SK-N-SH (cell line): Measurements from ENCODE around the gene NOSTRIN. TPM values are rescaled to one million over a fixed set of nuclear protein-coding genes. Genes with fewer than 3 reads are reported as not detected.

Experiments used
- CTCF ChIA-PET: fragments of 300-600, 350-600 bp; formaldehyde crosslinking; extraction: SDS; loops from one replicate; lab custom pipeline; 2021; lab: Yijun Ruan, JAX
- POLR2A ChIA-PET: fragments of 350-600 bp; sonication (Branson Sonifier 250); formaldehyde crosslinking; extraction: SDS; loops from one replicate; lab custom pipeline; 2020; ENCODE audit warnings: antibody characterized with exemption, inconsistent platforms; lab: Yijun Ruan, JAX
- DNase-seq: peaks from one replicate; pipeline ENCODE4 v3.0.0; 2012
- H2AFZ ChIP-seq: fragments of 200-600 bp; sonication (generic); 2 replicates; pipeline ENCODE4 v1.8.1; 2016; ENCODE audit warnings: antibody characterized with exemption, mild to moderate bottlenecking, low read depth
- H3F3A ChIP-seq: fragments of 200-600 bp; sonication (generic); replicated peaks from 2 replicates; pipeline ENCODE3; 2016; ENCODE audit warnings: antibody characterized with exemption, mild to moderate bottlenecking; ENCODE audit not compliant: insufficient read depth
- H3K27ac ChIP-seq, 2 experiments: fragments of 200-500 bp in 1 of 2; fragments of 200-600 bp in 1 of 2; sonication (Bioruptor generic) in 1 of 2; sonication (generic), shearing (Covaris generic) in 1 of 2; 2 replicates each; pipeline versions ENCODE4 v1.5.1 to v1.6.1; 2014 to 2016; ENCODE audit warnings: low read depth in 2 of 2, inconsistent platforms in 1 of 2, low read length in 1 of 2, mild to moderate bottlenecking in 1 of 2, mixed read lengths in 1 of 2
- H3K27me3 ChIP-seq: fragments of 200-600 bp; sonication (generic), shearing (Covaris generic); 2 replicates; pipeline ENCODE4 v1.6.1; 2016; ENCODE audit warnings: mixed run types; ENCODE audit not compliant: insufficient read depth
- H3K36me3 ChIP-seq, 2 experiments: fragments of 200-500 bp in 1 of 2; fragments of 200-600 bp in 1 of 2; sonication (Bioruptor generic) in 1 of 2; sonication (generic) in 1 of 2; replicated peaks in 1 of 2; 2 replicates each; pipeline versions ENCODE3 to v1.5.1; 2014 to 2016; ENCODE audit warnings: low read length in 1 of 2, mild to moderate bottlenecking in 1 of 2; ENCODE audit not compliant: insufficient read depth in 2 of 2, control insufficient read depth in 1 of 2
- H3K4me1 ChIP-seq, 2 experiments: fragments of 200-500 bp in 1 of 2; fragments of 200-600 bp in 1 of 2; sonication (Bioruptor generic) in 1 of 2; sonication (generic), shearing (Covaris generic) in 1 of 2; 2 replicates each; pipeline versions ENCODE4 v1.5.1 to v1.6.1; 2014 to 2016; ENCODE audit warnings: low read depth in 1 of 2, low read length in 1 of 2, mixed run types in 1 of 2; ENCODE audit not compliant: insufficient read depth in 2 of 2, control insufficient read depth in 1 of 2
- H3K4me2 ChIP-seq: fragments of 200-600 bp; sonication (generic), shearing (Covaris generic); 2 replicates; pipeline ENCODE4 v1.6.1; 2017; ENCODE audit warnings: mixed run types
- H3K4me3 ChIP-seq, 2 experiments: fragments of 200-500 bp in 1 of 2; fragments of 200-600 bp in 1 of 2; sonication (Bioruptor generic) in 1 of 2; sonication (generic), shearing (Covaris generic) in 1 of 2; 2 replicates each; pipeline versions ENCODE4 v1.5.1 to v1.8.1; 2014 to 2016; ENCODE audit warnings: low read depth in 2 of 2, inconsistent platforms in 1 of 2, low read length in 1 of 2, mild to moderate bottlenecking in 1 of 2, mixed read lengths in 1 of 2, moderate library complexity in 1 of 2
- H3K79me2 ChIP-seq: fragments of 200-600 bp; sonication (generic); 2 replicates; pipeline ENCODE4 v1.8.1; 2017; ENCODE audit warnings: mild to moderate bottlenecking; ENCODE audit not compliant: insufficient read depth
- H3K9ac ChIP-seq: fragments of 200-600 bp; sonication (generic); 2 replicates; pipeline ENCODE4 v1.6.1; 2017; ENCODE audit warnings: mixed run types
- H3K9me2 ChIP-seq: fragments of 200-600 bp; sonication (generic); 2 replicates; pipeline ENCODE4 v1.6.1; 2017; ENCODE audit warnings: mixed run types
- H3K9me3 ChIP-seq: fragments of 200-600 bp; sonication (generic); 2 replicates; pipeline ENCODE4 v1.6.1; 2017; ENCODE audit warnings: mixed run types, mild to moderate bottlenecking, moderate library complexity
- H4K20me1 ChIP-seq: fragments of 200-600 bp; sonication (generic); 2 replicates; pipeline ENCODE4 v1.6.1; 2017; ENCODE audit warnings: mild to moderate bottlenecking, mixed run types; ENCODE audit not compliant: insufficient read depth
- ELF1 ChIP-seq: IDR thresholded peaks from 2 replicates; pipeline ENCODE4 v1.4.0; 2012
- FOSL2 ChIP-seq: IDR thresholded peaks from 2 replicates; pipeline ENCODE4 v1.4.0; 2012; ENCODE audit warnings: low read depth, mild to moderate bottlenecking, moderate library complexity, borderline replicate concordance
- FOXJ3 ChIP-seq: sonication (generic); formaldehyde crosslinking; IDR thresholded peaks from 2 replicates; pipeline ENCODE4 v1.5.1; 2020; ENCODE audit warnings: mild to moderate bottlenecking, missing genetic modification reagents
- FOXM1 ChIP-seq: IDR thresholded peaks from 2 replicates; pipeline ENCODE4 v1.4.0; 2012; ENCODE audit warnings: low read depth, mild to moderate bottlenecking
- GATA2 ChIP-seq: sonication (generic); formaldehyde crosslinking; IDR thresholded peaks from 2 replicates; pipeline ENCODE4 v1.5.0; 2020; ENCODE audit warnings: mild to moderate bottlenecking, missing genetic modification reagents
- JUND ChIP-seq: IDR thresholded peaks from 2 replicates; pipeline ENCODE4 v1.4.0; 2012
- MAX ChIP-seq: IDR thresholded peaks from 2 replicates; pipeline ENCODE4 v1.4.0; 2012; ENCODE audit warnings: low read depth
- MEF2A ChIP-seq: IDR thresholded peaks from 2 replicates; pipeline ENCODE4 v1.4.0; 2012; ENCODE audit warnings: low read depth, borderline replicate concordance
- POLR2AphosphoS5 ChIP-seq: IDR thresholded peaks from 2 replicates; pipeline ENCODE4 v1.6.1; 2012; ENCODE audit warnings: low read depth, low read length
- RXRA ChIP-seq: IDR thresholded peaks from 2 replicates; pipeline ENCODE4 v1.4.0; 2012; ENCODE audit warnings: low read depth, mild to moderate bottlenecking, borderline replicate concordance
- SIN3A ChIP-seq: IDR thresholded peaks from 2 replicates; pipeline ENCODE4 v1.6.1; 2012; ENCODE audit warnings: low read depth, mild to moderate bottlenecking, low read length, moderate library complexity, borderline replicate concordance
- TAF1 ChIP-seq: IDR thresholded peaks from 2 replicates; pipeline ENCODE4 v1.6.1; 2012; ENCODE audit warnings: low read depth, mild to moderate bottlenecking, low read length, moderate library complexity, borderline replicate concordance
- TCF12 ChIP-seq: IDR thresholded peaks from 2 replicates; pipeline ENCODE4 v1.4.0; 2012
- TEAD4 ChIP-seq: IDR thresholded peaks from 2 replicates; pipeline ENCODE4 v1.4.0; 2012; ENCODE audit warnings: mild to moderate bottlenecking, borderline replicate concordance; ENCODE audit not compliant: insufficient read depth
- USF2 ChIP-seq: fragments of 150-350 bp; IDR thresholded peaks from 2 replicates; pipeline ENCODE4 v1.6.1; 2017; ENCODE audit warnings: antibody characterized with exemption, low read length, low read depth, borderline replicate concordance
- WGBS: methylation state at CpG from one replicate; pipeline ENCODE4 v1.1.6; 2017; ENCODE audit warnings: low lambda C conversion rate; 5-methylcytosine and 5-hydroxymethylcytosine counted together
- polyA plus RNA-seq, 3 experiments: library from polyadenylated mRNA; depleted of rRNA; stranded (reverse); fragments of >200 nt; gene quantifications; 2 replicates each; pipeline ENCODE4 v1.2.3, GENCODE V29; 2012
- TF ChIP-seq, protein P1 (sequence below): IDR thresholded peaks from 2 replicates; pipeline ENCODE4; 2012
- TF ChIP-seq, protein P2 (sequence below): IDR thresholded peaks from 2 replicates; pipeline ENCODE4 v1.6.1; 2012; ENCODE audit warnings: mild to moderate bottlenecking, low read depth, low read length, moderate library complexity
- TF ChIP-seq, protein P3 (sequence below): IDR thresholded peaks from 2 replicates; pipeline ENCODE4 v1.4.0; 2012; ENCODE audit warnings: low read depth, borderline replicate concordance

The NOSTRIN gene
- polyA plus RNA-seq, 1 of the 3 experiments (the other 2 are of a cell fraction): not detected

DNA sequence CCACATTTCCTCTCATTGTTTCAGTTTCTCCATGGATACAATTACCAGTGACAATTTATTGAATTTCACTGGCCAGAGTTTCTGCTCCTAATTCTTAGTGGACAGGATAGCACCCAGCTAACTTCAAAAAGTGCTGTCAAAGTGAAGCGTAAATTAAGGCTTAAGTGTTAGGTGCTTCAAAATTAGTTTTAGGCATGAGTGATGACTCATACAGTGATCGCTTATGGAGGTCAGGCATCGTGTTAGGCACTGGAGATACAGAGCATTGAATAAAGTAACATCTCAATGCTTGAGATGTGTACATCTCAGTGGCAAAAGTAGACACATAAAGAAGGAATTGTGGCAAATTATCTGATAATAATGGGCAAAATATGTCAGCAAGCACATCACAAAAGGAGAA, 40.8 kb downstream of the NOSTRIN start:
- TF ChIP-seq RXRA (no peak), ELF1 (no peak), FOXJ3 (CRISPR knock-in tag) (no peak), MEF2A (no peak), TCF12 (no peak), GATA2 (no peak), SIN3A (no peak), TAF1 (no peak), FOSL2 (no peak), POLR2AphosphoS5 (no peak), FOXM1 (no peak), USF2 (no peak), JUND (no peak), TEAD4 (no peak), MAX (no peak)
- TF ChIP-seq, protein P1, sequence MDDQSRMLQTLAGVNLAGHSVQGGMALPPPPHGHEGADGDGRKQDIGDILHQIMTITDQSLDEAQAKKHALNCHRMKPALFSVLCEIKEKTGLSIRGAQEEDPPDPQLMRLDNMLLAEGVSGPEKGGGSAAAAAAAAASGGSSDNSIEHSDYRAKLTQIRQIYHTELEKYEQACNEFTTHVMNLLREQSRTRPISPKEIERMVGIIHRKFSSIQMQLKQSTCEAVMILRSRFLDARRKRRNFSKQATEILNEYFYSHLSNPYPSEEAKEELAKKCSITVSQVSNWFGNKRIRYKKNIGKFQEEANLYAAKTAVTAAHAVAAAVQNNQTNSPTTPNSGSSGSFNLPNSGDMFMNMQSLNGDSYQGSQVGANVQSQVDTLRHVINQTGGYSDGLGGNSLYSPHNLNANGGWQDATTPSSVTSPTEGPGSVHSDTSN: no peak
- TF ChIP-seq, protein P2, sequence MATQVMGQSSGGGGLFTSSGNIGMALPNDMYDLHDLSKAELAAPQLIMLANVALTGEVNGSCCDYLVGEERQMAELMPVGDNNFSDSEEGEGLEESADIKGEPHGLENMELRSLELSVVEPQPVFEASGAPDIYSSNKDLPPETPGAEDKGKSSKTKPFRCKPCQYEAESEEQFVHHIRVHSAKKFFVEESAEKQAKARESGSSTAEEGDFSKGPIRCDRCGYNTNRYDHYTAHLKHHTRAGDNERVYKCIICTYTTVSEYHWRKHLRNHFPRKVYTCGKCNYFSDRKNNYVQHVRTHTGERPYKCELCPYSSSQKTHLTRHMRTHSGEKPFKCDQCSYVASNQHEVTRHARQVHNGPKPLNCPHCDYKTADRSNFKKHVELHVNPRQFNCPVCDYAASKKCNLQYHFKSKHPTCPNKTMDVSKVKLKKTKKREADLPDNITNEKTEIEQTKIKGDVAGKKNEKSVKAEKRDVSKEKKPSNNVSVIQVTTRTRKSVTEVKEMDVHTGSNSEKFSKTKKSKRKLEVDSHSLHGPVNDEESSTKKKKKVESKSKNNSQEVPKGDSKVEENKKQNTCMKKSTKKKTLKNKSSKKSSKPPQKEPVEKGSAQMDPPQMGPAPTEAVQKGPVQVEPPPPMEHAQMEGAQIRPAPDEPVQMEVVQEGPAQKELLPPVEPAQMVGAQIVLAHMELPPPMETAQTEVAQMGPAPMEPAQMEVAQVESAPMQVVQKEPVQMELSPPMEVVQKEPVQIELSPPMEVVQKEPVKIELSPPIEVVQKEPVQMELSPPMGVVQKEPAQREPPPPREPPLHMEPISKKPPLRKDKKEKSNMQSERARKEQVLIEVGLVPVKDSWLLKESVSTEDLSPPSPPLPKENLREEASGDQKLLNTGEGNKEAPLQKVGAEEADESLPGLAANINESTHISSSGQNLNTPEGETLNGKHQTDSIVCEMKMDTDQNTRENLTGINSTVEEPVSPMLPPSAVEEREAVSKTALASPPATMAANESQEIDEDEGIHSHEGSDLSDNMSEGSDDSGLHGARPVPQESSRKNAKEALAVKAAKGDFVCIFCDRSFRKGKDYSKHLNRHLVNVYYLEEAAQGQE: no peak
- TF ChIP-seq, protein P3, sequence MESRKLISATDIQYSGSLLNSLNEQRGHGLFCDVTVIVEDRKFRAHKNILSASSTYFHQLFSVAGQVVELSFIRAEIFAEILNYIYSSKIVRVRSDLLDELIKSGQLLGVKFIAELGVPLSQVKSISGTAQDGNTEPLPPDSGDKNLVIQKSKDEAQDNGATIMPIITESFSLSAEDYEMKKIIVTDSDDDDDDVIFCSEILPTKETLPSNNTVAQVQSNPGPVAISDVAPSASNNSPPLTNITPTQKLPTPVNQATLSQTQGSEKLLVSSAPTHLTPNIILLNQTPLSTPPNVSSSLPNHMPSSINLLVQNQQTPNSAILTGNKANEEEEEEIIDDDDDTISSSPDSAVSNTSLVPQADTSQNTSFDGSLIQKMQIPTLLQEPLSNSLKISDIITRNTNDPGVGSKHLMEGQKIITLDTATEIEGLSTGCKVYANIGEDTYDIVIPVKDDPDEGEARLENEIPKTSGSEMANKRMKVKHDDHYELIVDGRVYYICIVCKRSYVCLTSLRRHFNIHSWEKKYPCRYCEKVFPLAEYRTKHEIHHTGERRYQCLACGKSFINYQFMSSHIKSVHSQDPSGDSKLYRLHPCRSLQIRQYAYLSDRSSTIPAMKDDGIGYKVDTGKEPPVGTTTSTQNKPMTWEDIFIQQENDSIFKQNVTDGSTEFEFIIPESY: no peak
- POLR2A ChIA-PET: no interaction called here
- WGBS: 99% methylated on average over 3 of the region's 3 CpGs
- H3K9me3 ChIP-seq: no peaks in the 10 kb centered on the region
- H3K9ac ChIP-seq: no peak overlapping the region
- no peaks in the 10 kb centered on the region for H3K79me2 ChIP-seq
- peaks cover 0 to 8% of the 10 kb centered on the region in 2 experiments; a peak in 1 of 4 replicates for H3K4me1 ChIP-seq
- no peak overlapping the region for H3K27ac ChIP-seq
- no peaks in the 10 kb centered on the region for H3K27me3 ChIP-seq
- H4K20me1 ChIP-seq: no peaks in the 10 kb centered on the region
- DNase-seq: no peak
- peaks cover 5% of the 10 kb centered on the region for H3F3A ChIP-seq
- H3K4me3 ChIP-seq: no peak overlapping the region
- H3K9me2 ChIP-seq: no peaks in the 10 kb centered on the region
- H3K36me3 ChIP-seq: no peaks in the 10 kb centered on the region
- CTCF ChIA-PET: no interaction called here
- H2AFZ ChIP-seq: no peak overlapping the region
- H3K4me2 ChIP-seq: no peak overlapping the region
